ENCODE results near the gene DUSP8.

- TF ChIP-seq POLR2A (IDR thresholded peaks at IDR 0.05), result no peak
- TF ChIP-seq CTCF (IDR thresholded peaks at IDR 0.05), result no peak
- no peak for TF ChIP-seq EP300 (IDR thresholded peaks at IDR 0.05)
Observed at GRCh38 chr11:1523077-1523476, 49.0 kb downstream of the DUSP8 start.

Measured in ovary (tissue), 3 donors.